Liver (tissue), 3 donors: ENCODE results near the gene ECI1.

Experiments used
- ATF3 ChIP-seq: IDR thresholded peaks from 2 replicates; pipeline ENCODE4 v1.6.1; 2016; ENCODE audit warnings: antibody characterized with exemption
- CTCF ChIP-seq: fragments of 150-350 bp; IDR thresholded peaks from 2 replicates; pipeline ENCODE4 v1.5.1; 2017; ENCODE audit warnings: improper control_type of control experiment, low read depth, low read length; ENCODE audit not compliant: missing input control
- FOXA1 ChIP-seq: IDR thresholded peaks from 2 replicates; pipeline ENCODE4 v1.6.1; 2016; ENCODE audit warnings: antibody characterized with exemption
- MAX ChIP-seq: IDR thresholded peaks from 2 replicates; pipeline ENCODE4 v1.6.1; 2016; ENCODE audit warnings: antibody characterized with exemption
- RAD21 ChIP-seq, 2 donors: IDR thresholded peaks; 2 replicates each; pipeline ENCODE4 v1.6.1; 2016; ENCODE audit warnings: antibody characterized with exemption in 2 of 2, mild to moderate bottlenecking in 2 of 2
- REST ChIP-seq: IDR thresholded peaks from 2 replicates; pipeline ENCODE4 v1.6.1; 2016; ENCODE audit warnings: antibody characterized with exemption, mild to moderate bottlenecking
- RXRA ChIP-seq, 2 donors: IDR thresholded peaks; 2 replicates each; pipeline ENCODE4 v1.6.1; 2017 to 2018; ENCODE audit warnings: antibody characterized with exemption in 2 of 2, mild to moderate bottlenecking in 1 of 2
- SP1 ChIP-seq: IDR thresholded peaks from 2 replicates; pipeline ENCODE4 v1.6.1; 2018; ENCODE audit warnings: antibody characterized with exemption, mild to moderate bottlenecking
- TAF1 ChIP-seq: conservative IDR thresholded peaks from 2 replicates; pipeline ENCODE4 v1.6.1; 2016; ENCODE audit warnings: antibody characterized with exemption, mild to moderate bottlenecking
- YY1 ChIP-seq: IDR thresholded peaks from 2 replicates; pipeline ENCODE4 v1.6.1; 2016; ENCODE audit warnings: antibody characterized with exemption, mild to moderate bottlenecking
- TF ChIP-seq, protein P1 (sequence below): IDR thresholded peaks from 2 replicates; pipeline ENCODE4 v1.6.1; 2016; ENCODE audit warnings: antibody characterized with exemption
- donor health status: healthy.
- donor health status: healthy.

DNA sequence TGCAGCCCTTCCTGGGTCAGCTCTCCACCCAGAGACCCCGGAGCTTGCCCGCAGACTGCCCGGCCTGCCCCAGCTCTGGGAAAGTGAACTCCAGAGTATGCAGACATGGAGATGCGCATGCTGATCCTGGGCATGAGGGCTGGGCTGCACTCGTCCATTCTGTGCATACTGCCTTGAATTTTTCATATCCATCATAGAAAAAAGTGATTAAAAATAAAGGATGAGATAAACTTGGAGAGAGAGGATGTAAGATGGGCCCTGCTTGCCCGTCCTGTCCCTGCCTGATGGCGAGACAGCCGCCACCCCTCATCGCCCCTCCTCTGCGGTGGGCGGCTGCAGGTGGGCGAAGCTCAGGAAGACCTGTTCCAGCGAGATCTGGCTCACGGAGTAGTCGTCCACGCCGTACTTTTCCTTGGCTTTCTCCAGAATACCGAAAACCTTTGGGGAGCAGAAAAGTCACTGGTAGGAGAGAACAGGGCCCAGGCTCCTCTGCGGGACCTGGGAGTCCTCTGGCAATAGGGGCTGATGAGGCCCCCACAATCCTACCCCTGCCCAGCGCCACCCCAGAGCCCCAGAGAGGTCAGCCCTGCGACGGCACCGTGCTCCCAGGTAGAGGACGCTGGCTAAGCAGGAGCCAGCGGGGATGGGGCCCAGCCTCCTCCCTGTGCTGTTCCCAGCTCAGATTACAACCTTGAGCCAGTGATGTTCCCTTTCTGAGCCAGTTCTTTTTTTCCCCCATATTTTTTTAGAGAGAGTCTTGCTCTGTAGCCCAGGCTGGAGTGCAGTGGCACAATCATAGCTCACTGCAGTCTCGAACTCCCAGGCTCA, 25.2 kb upstream of the ECI1 start:
- TF ChIP-seq CTCF, result no peak
- no peak for TF ChIP-seq MAX
- TF ChIP-seq, protein P1, sequence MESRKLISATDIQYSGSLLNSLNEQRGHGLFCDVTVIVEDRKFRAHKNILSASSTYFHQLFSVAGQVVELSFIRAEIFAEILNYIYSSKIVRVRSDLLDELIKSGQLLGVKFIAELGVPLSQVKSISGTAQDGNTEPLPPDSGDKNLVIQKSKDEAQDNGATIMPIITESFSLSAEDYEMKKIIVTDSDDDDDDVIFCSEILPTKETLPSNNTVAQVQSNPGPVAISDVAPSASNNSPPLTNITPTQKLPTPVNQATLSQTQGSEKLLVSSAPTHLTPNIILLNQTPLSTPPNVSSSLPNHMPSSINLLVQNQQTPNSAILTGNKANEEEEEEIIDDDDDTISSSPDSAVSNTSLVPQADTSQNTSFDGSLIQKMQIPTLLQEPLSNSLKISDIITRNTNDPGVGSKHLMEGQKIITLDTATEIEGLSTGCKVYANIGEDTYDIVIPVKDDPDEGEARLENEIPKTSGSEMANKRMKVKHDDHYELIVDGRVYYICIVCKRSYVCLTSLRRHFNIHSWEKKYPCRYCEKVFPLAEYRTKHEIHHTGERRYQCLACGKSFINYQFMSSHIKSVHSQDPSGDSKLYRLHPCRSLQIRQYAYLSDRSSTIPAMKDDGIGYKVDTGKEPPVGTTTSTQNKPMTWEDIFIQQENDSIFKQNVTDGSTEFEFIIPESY, result no peak
- no peak for TF ChIP-seq TAF1
- no peak for TF ChIP-seq REST
- no peak for TF ChIP-seq RAD21 (IDR thresholded peaks at IDR 0.05)
- TF ChIP-seq ATF3, result no peak
- TF ChIP-seq YY1, result no peak
- TF ChIP-seq FOXA1, result no peak
- no peak for TF ChIP-seq RXRA (IDR thresholded peaks at IDR 0.05)
- no peak for TF ChIP-seq SP1
